ENCODE results near the gene RAD51C.
"Not testable (repeated sequence)": the region's sequence is repeated elsewhere in the genome, so short reads cannot be mapped to it uniquely, and the experiment has no call there.

The RAD51C gene

DNA sequence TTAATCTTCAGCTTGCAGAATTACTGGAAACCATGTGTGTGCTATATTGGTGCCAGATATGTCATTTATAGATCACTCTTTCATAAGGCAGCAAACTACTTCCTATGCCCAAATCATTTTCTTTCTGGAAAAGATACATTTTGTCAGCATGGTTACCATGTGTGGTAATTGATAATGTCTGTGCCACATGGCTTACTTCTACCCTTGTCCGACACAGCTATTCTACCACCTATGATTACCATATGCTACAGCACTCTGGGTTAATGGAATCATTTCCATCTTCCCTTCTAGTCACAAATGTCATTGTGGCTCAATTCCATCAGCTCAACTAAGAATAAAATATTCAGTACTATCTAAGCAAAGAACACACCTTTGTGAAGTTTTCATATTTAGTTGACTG, 55.3 kb downstream of the RAD51C start:
- DNase-seq: no peak

DNA sequence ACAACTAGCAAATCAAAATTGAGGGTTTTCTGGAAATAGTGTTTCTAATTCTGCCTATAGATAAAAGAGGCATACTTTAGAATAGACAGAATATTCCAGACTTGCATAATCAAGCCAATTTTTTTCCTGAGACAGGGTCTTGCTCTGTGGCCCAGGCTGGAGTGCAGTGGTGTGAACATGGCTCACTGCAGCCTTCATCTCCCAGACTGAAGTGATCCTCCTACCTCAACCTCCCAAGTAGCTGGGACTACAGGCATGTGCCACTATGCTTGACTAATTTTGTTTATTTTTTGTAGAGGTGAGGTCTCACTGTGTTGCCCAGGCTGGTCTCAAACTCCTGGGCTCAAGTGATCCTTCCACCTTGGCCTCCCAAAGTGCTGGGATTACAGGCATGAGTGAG, 57.2 kb downstream of the RAD51C start:
- not testable (repeated sequence) for DNase-seq

DNA sequence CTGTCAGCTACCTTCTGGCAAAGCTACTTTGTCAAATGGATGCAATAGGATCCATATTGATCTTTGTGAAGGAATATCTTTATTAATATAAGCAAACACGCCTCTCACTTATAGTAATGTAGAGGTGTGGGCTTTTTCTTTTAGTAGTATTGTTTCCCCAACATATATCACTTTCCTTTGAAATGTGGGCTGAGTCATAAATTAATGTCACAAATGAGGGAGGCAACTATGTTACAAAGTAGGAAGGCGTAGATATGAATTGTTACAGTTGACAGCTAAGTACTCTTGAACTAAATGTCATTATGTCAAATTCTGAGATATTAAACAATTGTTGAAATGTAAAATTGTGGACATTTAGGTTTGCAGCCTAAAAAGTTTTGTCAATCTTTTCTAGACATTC, 60.6 kb downstream of the RAD51C start:
- DNase-seq: no peak

DNA sequence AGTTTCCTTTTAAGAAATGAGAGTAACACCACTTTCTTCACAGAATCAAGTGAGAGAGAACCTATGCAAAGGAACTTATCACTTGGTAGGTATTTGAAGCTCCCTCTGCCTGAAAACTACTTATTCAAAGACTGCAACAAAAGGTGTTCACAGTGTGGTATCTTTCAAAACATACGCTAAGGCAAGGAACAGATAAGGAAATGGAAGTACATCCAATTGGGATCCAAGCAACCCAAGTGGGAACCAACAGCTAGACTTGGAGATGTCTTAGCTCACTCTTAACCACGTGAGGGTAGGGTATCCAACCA, 62.8 kb downstream of the RAD51C start:
- DNase-seq: no peak

DNA sequence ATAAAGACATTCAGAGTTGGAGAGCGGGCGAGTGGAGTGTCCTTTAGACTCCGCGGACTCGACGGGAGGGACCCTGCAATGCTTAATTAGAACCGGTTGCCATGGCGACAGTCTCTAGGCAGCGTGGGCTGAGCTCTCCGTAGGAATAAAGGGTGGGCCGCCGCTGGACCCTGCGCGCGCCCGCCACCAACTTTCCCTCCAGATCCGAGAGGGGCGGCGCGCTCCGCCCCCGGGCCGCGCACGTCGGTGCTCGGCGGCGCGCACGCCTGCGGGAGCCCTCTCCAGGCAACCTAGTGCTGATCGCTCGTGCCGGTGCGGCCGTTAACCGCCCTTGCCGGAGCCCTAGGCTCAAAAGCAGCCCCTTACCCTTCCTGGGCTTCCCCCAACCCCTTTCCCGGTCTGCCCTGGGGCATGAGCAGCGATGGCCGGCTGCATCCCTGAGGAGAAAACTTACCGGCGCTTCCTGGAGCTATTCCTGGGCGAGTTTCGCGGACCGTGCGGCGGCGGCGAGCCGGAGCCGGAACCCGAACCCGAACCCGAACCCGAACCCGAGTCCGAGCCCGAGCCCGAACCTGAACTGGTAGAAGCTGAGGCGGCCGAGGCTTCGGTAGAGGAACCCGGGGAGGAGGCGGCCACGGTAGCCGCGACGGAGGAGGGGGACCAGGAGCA, 63.3 kb downstream of the RAD51C start, which contains the start of gene PPM1E:
PPM1E (plus strand) TSS at position 278 of the 669 bp plus-strand sequence.
- peak in 4 of 6 experiments; percentile 2 to 23 (median 14) for DNase-seq

DNA sequence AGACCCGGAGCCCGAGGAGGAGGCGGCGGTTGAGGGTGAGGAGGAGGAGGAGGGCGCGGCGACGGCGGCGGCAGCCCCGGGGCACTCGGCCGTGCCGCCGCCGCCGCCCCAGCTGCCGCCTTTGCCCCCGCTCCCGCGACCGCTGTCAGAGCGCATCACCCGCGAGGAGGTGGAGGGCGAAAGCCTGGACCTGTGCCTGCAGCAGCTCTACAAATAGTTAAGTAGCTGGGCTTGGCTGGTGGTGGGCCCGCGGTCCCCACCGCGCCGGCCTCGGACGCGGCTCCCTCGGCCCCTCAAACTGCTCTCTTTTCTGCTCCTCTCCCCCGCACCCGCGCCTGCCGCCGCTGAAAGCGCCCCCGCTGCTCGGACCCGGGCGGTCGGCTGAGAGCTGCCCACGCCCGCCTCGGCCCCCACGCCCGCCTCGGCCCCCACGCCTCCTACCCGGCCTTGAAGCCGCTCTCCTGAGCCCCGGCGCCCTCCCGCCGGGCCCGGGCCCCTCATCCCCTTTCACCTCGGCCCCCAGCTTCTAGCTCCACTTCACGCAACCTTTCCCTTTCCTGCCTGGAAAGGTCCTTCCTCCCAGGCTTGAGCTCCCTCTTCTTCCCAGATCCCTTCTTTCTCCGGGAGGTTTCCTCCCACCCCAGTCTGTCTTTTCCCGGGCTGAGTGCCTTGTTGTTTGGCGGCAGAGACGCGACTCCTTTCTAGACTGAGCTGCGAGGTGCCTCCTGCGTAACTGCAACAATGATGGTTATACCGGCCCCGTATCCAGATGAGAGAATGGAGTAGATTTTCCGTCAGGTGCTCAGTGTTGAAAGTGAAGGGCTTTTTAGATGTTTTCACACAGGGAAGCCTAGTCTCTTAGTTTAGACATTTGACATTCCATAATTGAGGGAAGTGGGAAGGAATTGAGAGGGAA, 64.1 kb downstream of the RAD51C start:
- peak in 2 of 6 experiments; percentile 4 to 5 for DNase-seq

DNA sequence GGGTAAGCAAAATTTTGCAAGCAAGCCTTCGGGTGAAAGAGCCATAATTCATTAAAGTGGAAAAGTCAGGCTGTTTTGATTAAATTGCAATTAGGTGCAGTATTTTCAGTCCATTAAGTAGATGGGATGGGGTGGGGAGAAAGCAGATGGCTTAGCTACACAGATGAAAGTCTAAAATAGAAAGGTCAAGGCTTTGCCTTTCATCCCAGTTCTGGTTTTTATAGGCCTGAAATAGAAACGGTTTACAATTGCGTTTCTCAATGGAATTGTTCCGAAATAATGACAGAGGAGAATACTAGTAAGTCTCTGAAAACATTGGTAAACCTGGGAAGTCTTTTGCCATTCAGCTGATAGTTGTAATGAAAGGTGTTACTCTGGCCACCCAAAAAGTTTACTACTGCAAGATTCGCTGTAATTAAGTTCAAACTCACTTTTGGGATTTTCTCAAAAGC, 64.8 kb downstream of the RAD51C start:
- no peak for DNase-seq

DNA sequence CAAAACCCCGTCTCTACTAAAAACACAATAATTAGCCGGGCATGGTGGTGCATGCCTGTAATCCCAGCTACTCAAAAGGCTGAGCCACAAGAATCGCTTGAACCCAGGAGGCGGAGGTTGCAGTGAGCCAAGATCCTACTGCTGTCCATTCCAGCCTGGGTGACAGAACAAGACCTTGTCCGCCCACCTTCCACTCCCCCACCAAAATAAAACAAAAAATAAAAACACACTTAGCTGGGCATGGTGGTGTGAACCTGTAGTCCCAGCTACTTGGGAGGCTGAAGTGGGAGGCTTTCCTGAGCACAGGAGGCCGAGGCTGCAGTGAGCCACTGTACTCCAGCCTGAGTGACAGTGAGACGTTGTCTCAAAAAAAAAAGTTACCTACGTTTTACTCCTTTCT, 66.5 kb downstream of the RAD51C start:
- DNase-seq: no peak

DNA sequence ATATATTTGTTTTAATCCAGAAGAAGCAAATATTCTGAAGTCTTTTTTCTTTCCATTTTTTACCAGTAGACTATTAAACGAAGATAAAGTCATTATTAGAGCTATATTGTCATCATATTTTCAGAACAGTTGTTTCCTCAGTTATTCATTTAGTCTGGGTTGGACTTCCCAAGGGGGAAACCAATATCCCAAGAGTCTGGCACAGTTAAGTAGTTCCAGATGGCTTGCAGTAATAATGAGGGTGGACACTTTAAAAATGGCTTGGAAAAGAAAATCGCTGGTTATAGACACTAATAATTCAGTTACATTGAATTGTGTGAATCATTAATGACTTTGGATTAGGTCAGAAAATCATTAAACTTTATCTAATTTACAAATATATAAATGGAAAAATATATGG, 67.1 kb downstream of the RAD51C start:
- no peak for DNase-seq

DNA sequence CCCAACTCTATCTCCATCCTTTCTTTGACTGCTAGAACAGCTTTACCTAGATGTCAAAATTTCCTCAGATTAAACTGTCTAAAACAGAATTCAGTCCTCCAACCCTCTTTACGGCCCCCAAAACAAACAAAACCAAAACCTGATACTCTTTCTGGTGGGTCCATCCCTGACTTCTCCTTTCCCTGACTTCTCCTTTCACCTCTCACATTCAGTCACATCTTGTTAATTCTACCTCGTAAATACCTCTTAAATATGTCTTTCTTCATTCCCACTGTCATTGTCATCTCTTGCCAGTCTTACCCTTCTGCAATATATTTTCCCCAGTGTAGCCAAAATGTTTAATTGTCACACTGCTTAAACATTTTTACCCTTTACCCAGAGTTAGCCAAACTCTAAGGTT, 67.8 kb downstream of the RAD51C start:
- no peak for DNase-seq

DNA sequence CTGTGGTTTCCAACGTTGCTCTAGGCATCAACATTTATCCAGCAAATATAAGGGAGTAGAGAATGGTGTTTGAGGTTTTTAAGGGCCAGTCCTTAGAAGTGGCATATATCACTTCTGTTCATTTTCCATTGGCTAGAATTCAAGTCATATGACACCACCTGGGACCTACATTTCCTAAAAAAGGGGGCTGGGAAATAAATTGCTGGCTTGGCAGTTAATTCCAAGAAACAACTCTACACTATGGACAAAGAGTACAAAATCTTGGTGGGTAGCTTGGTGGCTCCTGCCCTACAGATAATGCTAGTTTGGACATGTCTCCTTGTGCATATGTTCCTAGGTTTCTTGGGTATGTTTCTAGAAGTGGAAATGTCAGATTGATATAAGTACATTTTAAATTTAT, 70.9 kb downstream of the RAD51C start:
- DNase-seq: no peak

DNA sequence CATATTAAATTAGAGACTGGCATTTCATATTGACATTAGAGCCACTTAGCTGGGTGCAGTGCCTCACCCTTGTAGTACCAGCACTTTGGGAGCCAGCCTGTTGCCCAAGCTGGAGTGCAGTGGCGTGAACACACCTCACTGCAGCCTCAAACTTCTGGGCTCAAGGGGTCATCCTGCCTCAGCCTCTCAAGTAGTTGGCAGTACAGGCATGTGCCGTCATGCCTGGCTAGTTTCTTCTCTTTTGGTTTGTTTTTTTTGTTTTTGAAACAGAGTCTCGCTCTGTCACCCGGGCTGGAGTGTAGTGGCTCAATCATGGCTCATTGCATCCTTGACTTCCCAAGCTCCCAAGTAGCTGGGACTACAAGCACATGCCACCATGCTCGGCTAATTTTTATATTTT, 72.0 kb downstream of the RAD51C start:
- no peak for DNase-seq

DNA sequence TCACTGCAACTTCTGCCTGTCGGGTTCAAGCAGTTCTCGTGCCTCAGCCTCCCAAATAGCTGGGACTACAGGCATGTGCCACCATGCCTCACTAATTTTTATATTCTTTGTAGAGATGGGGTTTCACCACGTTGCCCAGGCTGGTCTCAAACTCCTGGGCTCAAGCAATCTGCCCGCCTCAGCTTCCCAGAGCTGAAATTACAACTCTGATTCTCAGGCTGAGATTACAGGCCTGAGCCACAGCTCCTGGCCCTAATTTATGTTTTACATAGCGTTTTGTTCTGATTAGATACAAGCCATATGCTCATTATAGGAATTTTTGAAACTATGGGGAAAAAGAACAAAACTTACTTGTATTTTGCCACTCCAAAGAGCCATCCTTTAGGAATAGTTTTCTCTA, 86.1 kb downstream of the RAD51C start:
- DNase-seq: not testable (repeated sequence)

DNA sequence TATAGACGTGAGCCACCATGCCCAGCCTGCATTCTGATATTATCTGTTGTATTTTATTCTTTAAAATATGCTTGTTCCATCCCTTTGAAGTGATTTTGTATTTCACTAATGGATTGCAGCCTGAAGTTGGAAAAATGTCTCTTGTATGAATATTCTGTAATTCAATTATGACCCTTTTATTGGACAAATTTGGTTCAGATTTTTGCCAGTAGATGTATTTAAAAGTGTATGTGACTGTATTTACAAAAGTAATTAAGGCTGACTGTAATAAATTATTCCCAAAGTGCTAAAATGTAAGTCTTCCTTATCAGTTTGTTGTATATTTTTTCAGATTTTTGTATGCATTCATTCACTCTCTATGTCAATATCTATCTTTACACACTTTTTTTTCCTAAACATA, 87.0 kb downstream of the RAD51C start:
- DNase-seq: no peak

DNA sequence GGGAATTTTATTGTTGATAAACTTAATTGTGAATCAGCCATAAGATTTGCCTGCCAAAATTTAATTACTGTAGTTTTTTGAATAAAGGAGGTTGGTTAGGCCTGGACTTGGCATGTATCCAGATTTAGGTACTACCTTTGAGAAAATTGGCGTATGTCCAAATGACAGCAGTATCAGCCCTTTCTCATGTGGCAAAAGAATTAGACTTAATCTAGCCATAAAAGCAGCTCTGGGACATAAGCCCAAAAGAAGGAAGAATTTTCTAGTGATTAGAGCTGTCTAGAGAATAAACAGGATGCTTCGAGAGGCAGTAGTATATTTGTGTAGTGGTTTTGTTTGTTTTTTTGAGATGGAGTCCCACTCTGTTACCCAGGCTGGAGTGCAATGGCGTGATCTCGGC, 91.0 kb downstream of the RAD51C start:
- no peak for DNase-seq

DNA sequence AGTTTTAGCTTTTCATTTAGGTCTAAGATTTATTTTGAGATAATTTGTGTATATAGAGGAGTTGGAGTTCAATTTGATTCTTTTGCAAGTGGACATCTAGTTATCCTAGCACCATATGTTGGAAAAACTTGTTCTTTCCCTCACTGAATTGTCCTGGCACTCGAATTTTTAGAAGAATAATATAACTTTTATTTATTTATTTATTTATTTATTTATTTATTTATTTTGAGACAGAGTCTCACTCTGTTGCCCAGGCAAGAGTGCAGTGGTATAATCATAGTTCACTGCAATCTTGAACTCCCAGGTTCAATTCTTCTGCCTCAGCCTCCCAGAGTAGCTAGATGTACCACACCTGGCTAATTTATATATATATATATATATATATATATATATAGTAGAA, 92.7 kb downstream of the RAD51C start:
- DNase-seq: no peak

Data from stimulated activated naive CD4-positive, alpha-beta T cell (primary cell).